Measurements from ENCODE around the gene PICALM.
"Not testable (repeated sequence)": the region's sequence is repeated elsewhere in the genome, so short reads cannot be mapped to it uniquely, and the experiment has no call there.

PICALM gene

GRCh38 chr11:86068951-86069407, at the start of gene PICALM:
PICALM (minus strand) TSS chr11:86069084; CDS start chr11:86068780, 304 bp downstream.
- peak; percentile 98 for DNase-seq (ENCODE audit: low spot score)

GRCh38 chr11:86118253-86118652, 49.4 kb upstream of the PICALM start:
- DNase-seq (ENCODE audit: low spot score), result no peak

- no peak for DNase-seq (ENCODE audit: low spot score)
Measured at GRCh38 chr11:86117712-86118063, 48.8 kb upstream of the PICALM start.

- DNase-seq (ENCODE audit: low spot score), result no peak
Measured at GRCh38 chr11:86117001-86117711, 48.3 kb upstream of the PICALM start.

- no peak for DNase-seq (ENCODE audit: low spot score)
Measured at GRCh38 chr11:86116386-86116726, 47.5 kb upstream of the PICALM start.

- no peak for DNase-seq (ENCODE audit: low spot score)
Measured at GRCh38 chr11:86115542-86116385, 46.9 kb upstream of the PICALM start.

- no peak for DNase-seq (ENCODE audit: low spot score)
Measured at GRCh38 chr11:86108890-86109638, 40.2 kb upstream of the PICALM start.

GRCh38 chr11:86108191-86108590, 39.3 kb upstream of the PICALM start:
- no peak for DNase-seq (ENCODE audit: low spot score)

- no peak for DNase-seq (ENCODE audit: low spot score)
Measured at GRCh38 chr11:86106916-86107315, 38.0 kb upstream of the PICALM start.

- DNase-seq (ENCODE audit: low spot score), result not testable (repeated sequence)
Measured at GRCh38 chr11:86106031-86106430, 37.1 kb upstream of the PICALM start.

GRCh38 chr11:86105601-86106000, 36.7 kb upstream of the PICALM start:
- not testable (repeated sequence) for DNase-seq (ENCODE audit: low spot score)

- no peak for DNase-seq (ENCODE audit: low spot score)
Measured at GRCh38 chr11:86103808-86104207, 34.9 kb upstream of the PICALM start.

GRCh38 chr11:86101941-86102407, 33.1 kb upstream of the PICALM start:
- no peak for DNase-seq (ENCODE audit: low spot score)

- DNase-seq (ENCODE audit: low spot score), result no peak
Measured at GRCh38 chr11:86101493-86101892, 32.6 kb upstream of the PICALM start.

GRCh38 chr11:86099874-86100273, 31.0 kb upstream of the PICALM start:
- DNase-seq (ENCODE audit: low spot score), result no peak

GRCh38 chr11:86097980-86098379, 29.1 kb upstream of the PICALM start:
- DNase-seq (ENCODE audit: low spot score), result no peak

- DNase-seq (ENCODE audit: low spot score), result no peak
Measured at GRCh38 chr11:86091566-86091965, 22.7 kb upstream of the PICALM start.

GRCh38 chr11:86091086-86091485, 22.2 kb upstream of the PICALM start:
- DNase-seq (ENCODE audit: low spot score), result no peak

- no peak for DNase-seq (ENCODE audit: low spot score)
Measured at GRCh38 chr11:86089659-86090058, 20.8 kb upstream of the PICALM start.

- DNase-seq (ENCODE audit: low spot score), result not testable (repeated sequence)
Measured at GRCh38 chr11:86087688-86088087, 18.8 kb upstream of the PICALM start.

- no peak for DNase-seq (ENCODE audit: low spot score)
Measured at GRCh38 chr11:86087256-86087655, 18.4 kb upstream of the PICALM start.

- DNase-seq (ENCODE audit: low spot score), result no peak
Measured at GRCh38 chr11:86081455-86081854, 12.6 kb upstream of the PICALM start.

- DNase-seq (ENCODE audit: low spot score), result no peak
Measured at GRCh38 chr11:86079421-86079820, 10.5 kb upstream of the PICALM start.

Data from ecto neural progenitor cell (in vitro differentiated cells).